OCI-LY1 (cell line): ENCODE results near the gene SSPN.

Experiments used
- EZH2 ChIP-seq: fragments of 200-600 bp; sonication (generic), shearing (Covaris generic); IDR thresholded peaks from 2 replicates; pipeline ENCODE4 v1.8.0; 2017; ENCODE audit warnings: borderline replicate concordance, mixed run types, mild to moderate bottlenecking, antibody characterized with exemption, low read length, moderate library complexity, mixed read lengths
- TF ChIP-seq, protein P1 (sequence below): fragments of 200-600 bp; sonication (generic), shearing (Covaris generic); IDR thresholded peaks from 2 replicates; pipeline ENCODE4 v1.5.1; 2017; ENCODE audit warnings: mild to moderate bottlenecking, antibody characterized with exemption, low read length, moderate library complexity, mixed read lengths

DNA sequence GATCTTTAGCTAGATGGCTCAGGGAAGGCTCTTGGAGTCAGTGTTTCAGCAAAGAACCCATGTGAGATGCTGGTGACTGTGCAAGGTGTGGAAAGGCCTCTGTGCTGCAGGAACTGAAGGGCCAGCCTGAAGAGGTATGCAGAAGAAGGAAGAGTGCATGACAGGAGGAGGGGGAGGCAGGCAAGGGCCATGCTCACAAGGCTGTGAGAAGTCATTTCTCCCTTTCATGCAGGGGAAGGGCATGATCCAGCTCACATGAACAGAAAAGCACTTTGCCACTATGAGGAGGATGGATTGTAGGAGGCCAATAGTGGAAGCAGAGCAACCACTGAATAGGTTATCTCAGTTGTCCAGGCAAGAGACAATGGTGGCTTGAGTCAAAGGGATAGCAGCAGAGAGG is 83.7 kb downstream of the SSPN start:
- TF ChIP-seq EZH2: no peak
- TF ChIP-seq, protein P1, sequence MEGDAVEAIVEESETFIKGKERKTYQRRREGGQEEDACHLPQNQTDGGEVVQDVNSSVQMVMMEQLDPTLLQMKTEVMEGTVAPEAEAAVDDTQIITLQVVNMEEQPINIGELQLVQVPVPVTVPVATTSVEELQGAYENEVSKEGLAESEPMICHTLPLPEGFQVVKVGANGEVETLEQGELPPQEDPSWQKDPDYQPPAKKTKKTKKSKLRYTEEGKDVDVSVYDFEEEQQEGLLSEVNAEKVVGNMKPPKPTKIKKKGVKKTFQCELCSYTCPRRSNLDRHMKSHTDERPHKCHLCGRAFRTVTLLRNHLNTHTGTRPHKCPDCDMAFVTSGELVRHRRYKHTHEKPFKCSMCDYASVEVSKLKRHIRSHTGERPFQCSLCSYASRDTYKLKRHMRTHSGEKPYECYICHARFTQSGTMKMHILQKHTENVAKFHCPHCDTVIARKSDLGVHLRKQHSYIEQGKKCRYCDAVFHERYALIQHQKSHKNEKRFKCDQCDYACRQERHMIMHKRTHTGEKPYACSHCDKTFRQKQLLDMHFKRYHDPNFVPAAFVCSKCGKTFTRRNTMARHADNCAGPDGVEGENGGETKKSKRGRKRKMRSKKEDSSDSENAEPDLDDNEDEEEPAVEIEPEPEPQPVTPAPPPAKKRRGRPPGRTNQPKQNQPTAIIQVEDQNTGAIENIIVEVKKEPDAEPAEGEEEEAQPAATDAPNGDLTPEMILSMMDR: no peak
